Liver (tissue), 3 donors: ENCODE results near the gene SCML1.

Source experiments
- CTCF ChIP-seq: fragments of 150-350 bp; IDR thresholded peaks from 2 replicates; pipeline ENCODE4 v1.5.1; 2017; ENCODE audit warnings: improper control_type of control experiment, low read depth, low read length; ENCODE audit not compliant: missing input control
- JUND ChIP-seq, 2 donors: IDR thresholded peaks; 2 replicates each; pipeline ENCODE4 v1.6.1; 2016; ENCODE audit warnings: antibody characterized with exemption in 2 of 2
- RXRA ChIP-seq, 2 donors: IDR thresholded peaks; 2 replicates each; pipeline ENCODE4 v1.6.1; 2017 to 2018; ENCODE audit warnings: antibody characterized with exemption in 2 of 2, mild to moderate bottlenecking in 1 of 2
- donor health status: healthy.
- donor health status: healthy.

DNA sequence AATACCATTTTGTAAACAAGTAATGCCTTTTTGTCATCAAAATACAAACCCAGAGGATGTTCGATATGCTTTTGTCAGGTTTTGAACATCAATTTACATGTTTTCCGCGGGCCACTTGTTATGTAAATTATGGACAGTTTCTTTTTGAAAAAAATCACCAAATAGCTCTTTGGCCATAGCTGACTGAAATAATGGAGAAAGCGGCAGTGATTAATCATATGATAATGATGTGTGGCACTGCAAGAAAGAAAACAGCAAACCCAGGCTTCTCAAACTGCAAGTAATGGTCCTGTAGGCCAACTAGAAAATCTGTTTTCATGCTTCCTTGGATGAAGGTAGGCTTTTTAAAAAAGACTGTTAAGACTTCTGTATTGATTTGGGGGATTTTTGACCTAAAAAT is 15.6 kb upstream of the SCML1 start:
- TF ChIP-seq JUND (IDR thresholded peaks at IDR 0.05), result no peak
- no peak for TF ChIP-seq RXRA (IDR thresholded peaks at IDR 0.05)
- no peak for TF ChIP-seq CTCF
